Activated CD8-positive, alpha-beta T cell treated with anti-CD3 and anti-CD28 coated beads, Interleukin-2, amount 10 ng/mL, durations not matched to agents 7 days and 5 days (primary cell): Measurements from ENCODE around the gene TENT4B. TPM values are rescaled to one million over a fixed set of nuclear protein-coding genes. Genes with fewer than 3 reads are reported as not detected.

ENCODE experiments used
- ATAC-seq: fragments of 150-1000 bp; cut with Tn5 transposase; one replicate; pipeline ENCODE4 v1.10.0; 2021; ENCODE audit warnings: moderate library complexity
- CTCF ChIA-PET: fragments of 350-600 bp; sonication (Branson Sonifier 250); formaldehyde crosslinking; loops from one replicate; lab custom pipeline; 2021; ENCODE audit warnings: antibody characterized with exemption; lab: Charles Lee
- POLR2A ChIA-PET: fragments of 350-600 bp; sonication (Branson Sonifier 250); formaldehyde crosslinking; loops from one replicate; lab custom pipeline; 2021; ENCODE audit warnings: antibody characterized with exemption; lab: Charles Lee
- DNase-seq: peaks from one replicate; pipeline ENCODE4 v3.0.0-alpha.2; 2020
- H3K27ac Mint-ChIP-seq: one replicate; pipeline ENCODE4 v1.8.0; 2021; ENCODE audit warnings: mild to moderate bottlenecking, mixed read lengths
- H3K27me3 Mint-ChIP-seq: one replicate; pipeline ENCODE4 v1.8.0; 2021; ENCODE audit warnings: low read depth, mixed read lengths
- H3K36me3 Mint-ChIP-seq: one replicate; pipeline ENCODE4 v1.8.0; 2021; ENCODE audit warnings: low read depth, mixed read lengths
- H3K4me1 Mint-ChIP-seq: one replicate; pipeline ENCODE4 v1.8.0; 2021; ENCODE audit warnings: low read depth, mixed read lengths
- H3K4me3 Mint-ChIP-seq: one replicate; pipeline ENCODE4 v1.8.0; 2021; ENCODE audit warnings: mild to moderate bottlenecking, mixed read lengths
- H3K9me3 Mint-ChIP-seq: one replicate; pipeline ENCODE4 v1.8.0; 2022; ENCODE audit warnings: mixed read lengths; ENCODE audit not compliant: insufficient read depth
- total RNA-seq, 2 experiments: library from RNA; stranded (reverse); gene quantifications; one replicate each; pipeline ENCODE4 v1.2.3, GENCODE V29; 2021

TENT4B gene
- total RNA-seq, 2 experiments from 2014 or later: 17.3 to 18.0 TPM

DNA sequence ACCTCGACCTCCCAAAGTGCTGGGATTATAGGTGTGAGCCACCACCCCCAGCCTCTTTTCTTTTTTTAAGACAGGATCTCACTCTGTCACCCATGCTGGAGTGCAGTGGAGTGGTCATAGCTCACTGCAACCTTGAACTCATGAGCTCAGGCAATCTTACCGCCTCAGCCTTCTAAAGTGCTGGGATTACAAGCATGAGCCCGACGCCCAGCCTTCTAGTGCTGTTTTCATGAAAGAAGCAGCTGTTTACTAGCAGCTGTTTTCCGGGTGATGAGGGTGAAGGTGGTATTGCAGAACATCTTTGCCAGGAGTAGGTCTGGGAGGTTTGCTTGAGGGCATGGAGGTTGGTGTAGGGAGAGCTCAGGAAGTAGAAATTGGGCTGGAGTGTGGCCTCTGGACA lies 115.2 kb downstream of the TENT4B start:
- Mint-ChIP-seq H3K27ac (peak overlapping the region; percentile 87), H3K36me3 (peaks cover 59% of the 10 kb centered on the region), H3K9me3 (no peaks in the 10 kb centered on the region), H3K4me3 (peak overlapping the region; percentile 98), H3K4me1 (peaks cover 84% of the 10 kb centered on the region), H3K27me3 (no peaks in the 10 kb centered on the region)
- ChIA-PET POLR2A (interaction anchor here (1.0 to 1.4 kb wide), 4 partner anchors 13 to 412 kb away, joined by 3 to 5 read pairs (median 3); no protein-coding TSS in a partner anchor), CTCF (interaction anchor here (0.8 to 3.4 kb wide), 11 partner anchors 10 to 244 kb away, joined by 3 to 19 read pairs (median 5); partner anchors contain the start of gene CNEP1R1)
- ATAC-seq (no peak), DNase-seq (no peak)

DNA sequence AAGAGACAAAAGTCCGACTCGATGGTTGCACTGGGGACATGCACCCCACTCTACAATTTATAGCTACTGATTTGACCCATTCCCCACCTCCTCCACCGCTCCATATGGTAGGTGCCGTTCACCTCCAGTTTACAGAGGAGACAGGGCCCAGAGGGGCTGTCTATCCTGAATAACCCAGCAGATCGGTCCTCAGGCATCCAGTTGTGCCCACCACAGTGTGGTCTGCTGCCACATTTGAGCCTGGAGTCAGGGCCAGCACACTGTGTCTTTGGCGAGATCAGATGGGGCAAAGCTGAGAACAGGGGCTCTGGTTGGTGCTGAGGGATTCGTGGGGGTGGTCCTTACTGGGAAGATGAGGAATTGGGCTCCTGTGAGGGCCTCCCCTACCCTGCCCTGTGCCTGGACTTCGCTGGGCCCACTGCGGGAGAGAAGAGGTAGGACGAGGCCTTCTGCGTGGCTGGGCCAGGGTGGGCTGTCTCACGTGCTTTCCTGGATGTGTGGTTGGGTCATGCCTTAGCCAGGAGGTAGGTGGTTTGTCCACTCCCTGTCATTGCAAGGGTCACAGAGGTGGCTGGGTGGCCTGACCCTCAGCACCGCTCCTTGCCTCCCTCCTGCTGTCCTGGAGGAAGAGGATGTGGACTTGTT lies 116.1 kb downstream of the TENT4B start:
- ChIA-PET POLR2A (no interaction called here), CTCF (interaction anchor here (0.8 to 2.9 kb wide), 6 partner anchors 10 to 244 kb away, joined by 3 to 19 read pairs (median 4); partner anchors contain the start of gene CNEP1R1)
- peaks cover 84% of the 10 kb centered on the region for H3K4me1 Mint-ChIP-seq
- ATAC-seq (no peak), DNase-seq (no peak)
- no peaks in the 10 kb centered on the region for H3K27me3 Mint-ChIP-seq
- peak overlapping the region; percentile 87 for H3K27ac Mint-ChIP-seq
- peak overlapping the region; percentile 98 for H3K4me3 Mint-ChIP-seq
- H3K9me3 Mint-ChIP-seq: no peaks in the 10 kb centered on the region
- peaks cover 64% of the 10 kb centered on the region for H3K36me3 Mint-ChIP-seq

DNA sequence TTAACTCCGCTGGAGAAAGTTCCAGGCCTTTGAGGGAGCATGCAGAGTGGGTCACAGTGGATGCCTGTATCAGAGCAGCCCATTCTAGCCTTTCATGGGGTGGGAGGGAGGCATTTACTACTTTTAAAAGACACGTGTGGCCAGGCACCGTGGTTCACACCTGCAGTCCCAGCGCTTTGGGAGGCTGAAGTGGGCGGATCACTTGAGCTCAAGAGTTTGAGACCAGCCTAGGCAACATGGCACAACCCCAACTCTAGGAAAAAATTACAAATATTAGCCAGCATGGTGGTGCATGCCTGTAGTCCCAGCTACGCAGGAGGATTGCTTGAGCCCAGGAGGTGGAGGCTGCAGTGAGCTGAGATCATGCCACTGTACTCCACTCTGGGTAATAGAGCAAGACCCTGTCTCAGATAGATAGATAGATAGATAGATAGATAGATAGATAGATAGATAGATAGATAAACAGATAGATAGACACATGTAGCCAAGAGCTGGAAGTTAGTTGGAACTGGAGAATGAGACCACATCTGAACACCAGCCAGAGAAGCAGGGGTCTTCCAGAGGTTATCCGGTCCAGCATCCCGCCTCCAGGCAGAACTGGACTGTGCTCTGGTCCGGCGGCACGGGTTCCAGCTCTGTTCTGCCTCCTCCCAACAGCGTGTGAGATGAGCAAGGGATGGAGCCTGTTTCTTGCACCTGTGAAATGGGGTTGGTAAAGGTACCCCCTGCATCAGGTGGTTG lies 116.8 kb downstream of the TENT4B start:
- Mint-ChIP-seq H3K27me3 (no peaks in the 10 kb centered on the region), H3K4me1 (peaks cover 83% of the 10 kb centered on the region), H3K27ac (peak overlapping the region; percentile 87), H3K9me3 (no peaks in the 10 kb centered on the region), H3K4me3 (peak overlapping the region; percentile 98), H3K36me3 (peaks cover 63% of the 10 kb centered on the region)
- no peak for ATAC-seq
- CTCF ChIA-PET: interaction anchor here (1.3 kb wide), 1 partner anchor 56 kb away, joined by 4 read pairs; no protein-coding TSS in a partner anchor
- POLR2A ChIA-PET: no interaction called here
- no peak for DNase-seq

DNA sequence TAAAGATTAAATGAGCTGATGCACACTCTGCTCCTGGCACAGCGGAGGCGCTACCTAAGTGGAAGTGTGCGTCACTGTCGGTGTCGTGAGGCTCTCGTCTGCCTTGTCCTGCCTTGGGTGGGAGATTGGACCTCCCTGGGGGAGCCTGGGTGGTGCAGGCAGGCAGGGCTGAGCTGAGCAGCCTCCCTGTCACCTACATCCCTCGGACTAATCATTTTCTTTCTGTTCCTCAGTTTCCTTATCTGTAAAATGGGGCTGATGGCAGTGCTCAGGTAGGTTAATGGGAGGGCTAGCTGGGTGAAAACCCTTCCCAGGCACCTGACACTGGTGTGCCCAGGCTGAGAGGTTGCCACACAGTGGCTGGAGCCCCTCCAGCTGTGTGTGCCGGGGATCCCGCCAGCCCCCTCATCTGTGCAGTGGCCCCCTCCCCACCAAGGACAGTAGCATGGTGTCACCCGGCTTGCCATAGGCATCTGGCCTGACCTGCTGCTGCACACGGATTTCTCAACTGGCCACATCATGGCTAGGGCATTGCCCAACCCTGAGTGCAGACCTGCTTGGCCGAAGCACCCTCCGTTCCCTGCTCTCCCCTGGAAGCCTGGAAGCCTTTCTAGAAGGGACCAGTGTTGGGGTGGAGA lies 117.5 kb downstream of the TENT4B start:
- Mint-ChIP-seq H3K9me3 (no peaks in the 10 kb centered on the region), H3K4me1 (peaks cover 83% of the 10 kb centered on the region), H3K27me3 (no peaks in the 10 kb centered on the region), H3K27ac (peak overlapping the region; percentile 98), H3K36me3 (peaks cover 67% of the 10 kb centered on the region), H3K4me3 (peak overlapping the region; percentile 22)
- CTCF ChIA-PET: interaction anchor here (1.3 kb wide), 1 partner anchor 57 kb away, joined by 4 read pairs; no protein-coding TSS in a partner anchor
- no peak for DNase-seq
- POLR2A ChIA-PET: no interaction called here
- no peak for ATAC-seq

DNA sequence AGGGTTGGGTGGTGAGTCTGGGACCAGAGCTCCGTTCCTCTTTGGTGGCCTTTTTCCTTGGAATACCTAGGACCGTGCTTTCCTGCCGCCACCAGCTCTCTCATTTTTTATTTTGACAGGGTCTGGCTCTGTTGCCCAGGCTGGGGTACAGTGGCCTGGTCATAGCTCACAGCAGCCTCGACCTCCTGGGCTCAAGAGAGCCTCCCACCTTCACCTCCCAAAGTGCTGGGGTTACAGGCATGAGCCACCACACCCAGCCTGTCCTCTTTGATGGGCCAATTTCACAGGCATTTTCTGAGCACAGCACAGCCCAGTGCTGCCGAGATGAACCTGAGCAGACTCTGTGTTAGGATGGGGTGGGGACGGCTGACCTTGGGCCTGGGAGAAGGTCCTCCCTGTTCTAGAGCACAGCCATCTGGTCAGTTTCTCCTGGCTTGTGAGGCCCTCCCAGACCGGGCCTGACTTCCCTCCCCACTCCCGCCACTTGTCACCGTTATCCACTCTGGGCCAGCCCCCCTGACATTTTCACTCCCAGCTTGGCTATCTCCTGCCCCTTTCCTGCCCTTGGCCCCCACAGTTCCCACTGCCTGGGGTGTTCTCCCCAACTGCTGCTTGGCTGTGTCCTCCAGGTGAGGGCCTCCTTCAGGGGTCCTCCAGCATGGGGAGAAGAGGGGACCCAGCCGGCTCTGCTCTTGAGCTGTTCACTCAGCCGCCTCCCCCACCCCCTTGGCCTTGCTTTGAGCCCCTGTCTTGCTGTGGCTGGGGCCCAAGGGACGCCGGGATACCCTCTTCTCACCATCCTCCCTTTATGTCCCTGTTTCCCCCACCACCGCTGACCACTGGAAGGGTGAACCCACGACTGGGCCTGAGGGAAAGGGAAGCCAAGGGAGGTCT lies 118.3 kb downstream of the TENT4B start:
- CTCF ChIA-PET: interaction anchor here (1.7 kb wide), 1 partner anchor 11 kb away, joined by 5 read pairs; no protein-coding TSS in a partner anchor
- Mint-ChIP-seq H3K4me1 (peaks cover 82% of the 10 kb centered on the region), H3K27ac (peak overlapping the region; percentile 98), H3K36me3 (peaks cover 72% of the 10 kb centered on the region), H3K9me3 (no peaks in the 10 kb centered on the region), H3K27me3 (no peaks in the 10 kb centered on the region), H3K4me3 (peak overlapping the region; percentile 22)
- DNase-seq (no peak), ATAC-seq (no peak)
- POLR2A ChIA-PET: no interaction called here

DNA sequence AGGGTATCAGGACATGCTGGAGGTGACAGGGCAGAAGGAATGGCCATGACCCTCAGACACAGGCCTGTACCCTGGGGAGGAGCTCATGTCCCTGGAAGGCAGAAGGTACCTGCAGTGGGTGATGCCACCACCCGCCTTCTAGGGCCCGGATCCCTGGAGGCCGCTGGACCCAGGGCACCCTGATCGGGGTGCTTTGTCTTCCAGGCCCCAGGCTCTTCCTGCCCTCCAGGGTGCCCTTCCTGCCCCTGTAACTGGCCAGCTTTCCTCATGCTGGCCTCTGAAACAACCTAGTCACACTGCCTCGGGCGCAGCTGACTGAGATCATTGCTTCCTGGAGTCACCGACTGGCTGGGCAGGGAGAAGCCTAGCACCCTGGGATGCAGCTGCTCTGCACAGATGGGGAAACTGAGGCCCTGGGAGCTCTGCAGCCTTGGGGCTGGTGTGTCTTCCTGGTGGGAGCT lies 119.0 kb downstream of the TENT4B start:
- POLR2A ChIA-PET: interaction anchor here (0.6 kb wide), 1 partner anchor 1916 kb away, joined by 3 read pairs; no protein-coding TSS in a partner anchor

DNA sequence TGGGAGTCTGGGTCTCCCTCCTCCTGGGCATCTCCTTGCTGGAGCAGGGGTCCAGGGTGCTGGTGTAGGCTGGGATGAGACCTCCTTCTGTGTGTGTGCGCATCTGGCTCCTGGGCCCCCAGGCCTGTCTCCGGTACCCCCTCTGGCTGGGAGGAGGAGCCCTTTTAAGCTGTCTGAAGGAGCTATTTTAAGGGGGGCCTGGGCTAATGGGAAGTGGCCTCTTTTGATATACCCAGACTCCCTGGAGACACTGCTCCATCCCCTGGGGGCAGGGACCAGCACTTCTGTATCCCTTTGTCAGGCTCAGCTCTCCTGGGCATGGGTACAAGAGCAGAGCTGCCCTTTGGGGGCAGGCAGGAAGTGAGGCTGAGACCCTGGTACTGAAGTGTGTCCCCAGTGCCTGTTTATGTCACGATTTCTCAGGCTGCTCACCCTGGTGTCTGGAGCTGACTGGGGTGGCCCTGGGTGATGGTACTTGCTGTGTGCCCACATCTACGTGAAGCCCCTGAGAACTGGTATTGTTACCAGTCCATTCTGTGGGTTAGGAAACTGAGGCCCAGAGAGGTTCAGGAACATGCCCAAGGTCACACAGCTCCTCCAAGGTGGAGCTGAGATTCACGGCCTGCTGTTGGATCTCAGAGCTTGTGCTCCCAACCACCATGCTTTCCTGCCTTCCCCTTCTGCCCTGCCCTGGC lies 119.7 kb downstream of the TENT4B start:
- Mint-ChIP-seq H3K4me3 (peak overlapping the region; percentile 79), H3K27me3 (no peaks in the 10 kb centered on the region), H3K4me1 (peaks cover 96% of the 10 kb centered on the region), H3K27ac (peak overlapping the region; percentile 98), H3K36me3 (peaks cover 74% of the 10 kb centered on the region), H3K9me3 (no peaks in the 10 kb centered on the region)
- DNase-seq (no peak), ATAC-seq (no peak)
- POLR2A ChIA-PET: interaction anchor here (0.6 to 3.2 kb wide), 7 partner anchors 8 to 1917 kb away, joined by 3 to 17 read pairs (median 4); no protein-coding TSS in a partner anchor
- CTCF ChIA-PET: interaction anchor here (0.8 to 3.4 kb wide), 11 partner anchors 9 to 394 kb away, joined by 3 to 23 read pairs (median 5); partner anchors contain the start of gene CNEP1R1

More for the DNA sequence above, 119.0 kb downstream of the TENT4B start:
- peak overlapping the region; percentile 98 for H3K27ac Mint-ChIP-seq
- CTCF ChIA-PET: interaction anchor here (1.7 kb wide), 1 partner anchor 10 kb away, joined by 5 read pairs; no protein-coding TSS in a partner anchor
- no peaks in the 10 kb centered on the region for H3K27me3 Mint-ChIP-seq
- ATAC-seq (no peak), DNase-seq (no peak)
- peak overlapping the region; percentile 18 for H3K4me3 Mint-ChIP-seq
- H3K36me3 Mint-ChIP-seq: peaks cover 75% of the 10 kb centered on the region
- no peaks in the 10 kb centered on the region for H3K9me3 Mint-ChIP-seq
- peaks cover 89% of the 10 kb centered on the region for H3K4me1 Mint-ChIP-seq

DNA sequence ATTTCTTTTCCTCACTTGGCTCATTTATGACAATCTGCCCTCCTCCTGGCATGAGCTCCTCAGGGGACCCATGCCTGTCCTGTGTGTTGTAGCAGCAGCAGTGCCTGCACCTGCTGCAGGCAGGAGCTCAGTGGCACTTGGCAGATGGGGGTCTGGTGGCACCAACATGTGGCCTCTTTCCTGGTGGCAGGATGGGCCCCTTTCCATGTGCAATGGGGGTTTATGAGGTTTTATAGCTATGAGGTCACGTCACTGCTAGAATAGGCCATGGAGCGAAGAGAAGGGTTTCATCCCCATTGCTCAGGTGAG lies 120.2 kb downstream of the TENT4B start:
- Mint-ChIP-seq H3K9me3 (no peaks in the 10 kb centered on the region), H3K27ac (peak overlapping the region; percentile 98), H3K4me1 (peaks cover 98% of the 10 kb centered on the region), H3K4me3 (peak overlapping the region; percentile 79), H3K27me3 (no peaks in the 10 kb centered on the region), H3K36me3 (peaks cover 76% of the 10 kb centered on the region)
- ChIA-PET CTCF (interaction anchor here (0.7 to 3.4 kb wide), 15 partner anchors 7 to 394 kb away, joined by 3 to 23 read pairs (median 6); partner anchors contain the start of genes ADCY7 and CNEP1R1), POLR2A (interaction anchor here (0.7 to 3.2 kb wide), 8 partner anchors 8 to 66 kb away, joined by 3 to 17 read pairs (median 4); no protein-coding TSS in a partner anchor)
- DNase-seq: no peak
- no peak for ATAC-seq

DNA sequence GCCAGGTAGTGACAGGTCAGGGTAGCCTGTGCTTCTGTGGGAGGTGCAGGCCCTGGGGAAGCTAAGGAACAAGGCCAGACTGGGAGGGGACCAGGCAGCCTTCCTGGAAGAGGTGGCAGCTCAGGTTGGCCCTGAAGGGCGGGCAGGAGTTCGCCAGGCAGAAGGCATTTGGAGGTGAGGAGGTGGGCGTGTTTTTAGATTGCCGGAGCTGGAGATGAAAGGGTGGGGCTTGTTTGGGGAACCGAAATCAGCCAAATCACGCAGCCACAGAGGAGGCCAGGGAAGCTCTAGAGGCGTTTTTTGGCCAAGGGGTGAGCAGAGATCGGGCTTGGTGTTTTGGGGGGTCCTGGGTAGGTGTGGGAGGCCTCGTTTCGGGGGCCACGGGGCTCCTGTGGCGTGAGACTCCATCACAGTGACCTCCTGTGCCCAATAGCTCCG lies 120.8 kb downstream of the TENT4B start:
- ATAC-seq (peak; percentile 46), DNase-seq (peak; percentile 68)
- Mint-ChIP-seq H3K4me3 (peak overlapping the region; percentile 79), H3K9me3 (no peaks in the 10 kb centered on the region), H3K36me3 (peaks cover 78% of the 10 kb centered on the region), H3K4me1 (peaks cover 98% of the 10 kb centered on the region), H3K27ac (peak overlapping the region; percentile 98), H3K27me3 (no peaks in the 10 kb centered on the region)
- CTCF ChIA-PET: interaction anchor here (0.7 to 3.4 kb wide), 17 partner anchors 8 to 393 kb away, joined by 3 to 23 read pairs (median 6); partner anchors contain the start of genes ADCY7 and CNEP1R1
- POLR2A ChIA-PET: interaction anchor here (0.7 to 3.2 kb wide), 14 partner anchors 9 to 208 kb away, joined by 3 to 18 read pairs (median 3); partner anchors contain the start of genes ADCY7 and HEATR3
